Measurements from ENCODE around the gene GIPC2.
"Not testable (repeated sequence)": the region's sequence is repeated elsewhere in the genome, so short reads cannot be mapped to it uniquely, and the experiment has no call there.

The GIPC2 gene

GRCh38 chr1:78061825-78062523 is 16.2 kb downstream of the GIPC2 start:
- no peaks in the 10 kb centered on the region for H3K27me3 ChIP-seq (ENCODE audit: control insufficient read depth in 2 of 2, insufficient read depth in 2 of 2, low read length in 2 of 2)
- no peaks in the 10 kb centered on the region for H3K9me3 ChIP-seq (ENCODE audit: control insufficient read depth in 2 of 2, low read length in 2 of 2)
- no peak overlapping the region for H3K4me3 ChIP-seq (ENCODE audit: low read length in 2 of 2)
- no peaks in the 10 kb centered on the region for H3K4me1 ChIP-seq (ENCODE audit: control insufficient read depth in 2 of 2, insufficient read depth in 2 of 2, low read length in 2 of 2)
- H3K9ac ChIP-seq (ENCODE audit: low read depth in 1 of 2, low read length in 2 of 2), result no peak overlapping the region
- H3K36me3 ChIP-seq (ENCODE audit: control insufficient read depth in 2 of 2, insufficient read depth in 2 of 2, low read length in 2 of 2), result no peaks in the 10 kb centered on the region
- no peak overlapping the region for H3K27ac ChIP-seq (ENCODE audit: low read depth in 2 of 2, low read length in 2 of 2)

GRCh38 chr1:78064886-78065285 is 19.1 kb downstream of the GIPC2 start:
- not testable (repeated sequence) for H3K27ac ChIP-seq (ENCODE audit: low read depth in 2 of 2, low read length in 2 of 2)

GRCh38 chr1:78068681-78069283 is 23.0 kb downstream of the GIPC2 start:
- no peaks in the 10 kb centered on the region for H3K9me3 ChIP-seq (ENCODE audit: control insufficient read depth in 2 of 2, low read length in 2 of 2)
- H3K27ac ChIP-seq (ENCODE audit: low read depth in 2 of 2, low read length in 2 of 2), result no peak overlapping the region

More at GRCh38 chr1:78064886-78065285, 19.1 kb downstream of the GIPC2 start:
- not testable (repeated sequence) for H3K27me3 ChIP-seq (ENCODE audit: control insufficient read depth in 2 of 2, insufficient read depth in 2 of 2, low read length in 2 of 2); H3K36me3 ChIP-seq (ENCODE audit: control insufficient read depth in 2 of 2, insufficient read depth in 2 of 2, low read length in 2 of 2); H3K9me3 ChIP-seq (ENCODE audit: control insufficient read depth in 2 of 2, low read length in 2 of 2); H3K9ac ChIP-seq (ENCODE audit: low read depth in 1 of 2, low read length in 2 of 2); H3K4me3 ChIP-seq (ENCODE audit: low read length in 2 of 2); H3K4me1 ChIP-seq (ENCODE audit: control insufficient read depth in 2 of 2, insufficient read depth in 2 of 2, low read length in 2 of 2)

GRCh38 chr1:78069784-78070183 is 24.0 kb downstream of the GIPC2 start:
- Histone ChIP-seq H3K9ac (ENCODE audit: low read depth in 1 of 2, low read length in 2 of 2) (no peak overlapping the region), H3K27me3 (ENCODE audit: control insufficient read depth in 2 of 2, insufficient read depth in 2 of 2, low read length in 2 of 2) (no peaks in the 10 kb centered on the region), H3K27ac (ENCODE audit: low read depth in 2 of 2, low read length in 2 of 2) (no peak overlapping the region), H3K9me3 (ENCODE audit: control insufficient read depth in 2 of 2, low read length in 2 of 2) (no peaks in the 10 kb centered on the region), H3K4me3 (ENCODE audit: low read length in 2 of 2) (no peak overlapping the region), H3K4me1 (ENCODE audit: control insufficient read depth in 2 of 2, insufficient read depth in 2 of 2, low read length in 2 of 2) (no peaks in the 10 kb centered on the region), H3K36me3 (ENCODE audit: control insufficient read depth in 2 of 2, insufficient read depth in 2 of 2, low read length in 2 of 2) (no peaks in the 10 kb centered on the region)

More at GRCh38 chr1:78068681-78069283, 23.0 kb downstream of the GIPC2 start:
- no peaks in the 10 kb centered on the region for H3K4me1 ChIP-seq (ENCODE audit: control insufficient read depth in 2 of 2, insufficient read depth in 2 of 2, low read length in 2 of 2)
- H3K27me3 ChIP-seq (ENCODE audit: control insufficient read depth in 2 of 2, insufficient read depth in 2 of 2, low read length in 2 of 2), result no peaks in the 10 kb centered on the region
- H3K4me3 ChIP-seq (ENCODE audit: low read length in 2 of 2), result no peak overlapping the region
- no peaks in the 10 kb centered on the region for H3K36me3 ChIP-seq (ENCODE audit: control insufficient read depth in 2 of 2, insufficient read depth in 2 of 2, low read length in 2 of 2)
- H3K9ac ChIP-seq (ENCODE audit: low read depth in 1 of 2, low read length in 2 of 2), result no peak overlapping the region

GRCh38 chr1:78070210-78070609 is 24.4 kb downstream of the GIPC2 start:
- no peaks in the 10 kb centered on the region for H3K27me3 ChIP-seq (ENCODE audit: control insufficient read depth in 2 of 2, insufficient read depth in 2 of 2, low read length in 2 of 2)
- H3K9ac ChIP-seq (ENCODE audit: low read depth in 1 of 2, low read length in 2 of 2), result no peak overlapping the region
- no peaks in the 10 kb centered on the region for H3K9me3 ChIP-seq (ENCODE audit: control insufficient read depth in 2 of 2, low read length in 2 of 2)
- H3K4me1 ChIP-seq (ENCODE audit: control insufficient read depth in 2 of 2, insufficient read depth in 2 of 2, low read length in 2 of 2), result no peaks in the 10 kb centered on the region
- H3K4me3 ChIP-seq (ENCODE audit: low read length in 2 of 2), result no peak overlapping the region
- H3K27ac ChIP-seq (ENCODE audit: low read depth in 2 of 2, low read length in 2 of 2), result no peak overlapping the region
- H3K36me3 ChIP-seq (ENCODE audit: control insufficient read depth in 2 of 2, insufficient read depth in 2 of 2, low read length in 2 of 2), result no peaks in the 10 kb centered on the region

- no peak overlapping the region for H3K4me3 ChIP-seq (ENCODE audit: low read length in 2 of 2)
- H3K27me3 ChIP-seq (ENCODE audit: control insufficient read depth in 2 of 2, insufficient read depth in 2 of 2, low read length in 2 of 2), result no peaks in the 10 kb centered on the region
- no peaks in the 10 kb centered on the region for H3K36me3 ChIP-seq (ENCODE audit: control insufficient read depth in 2 of 2, insufficient read depth in 2 of 2, low read length in 2 of 2)
- H3K27ac ChIP-seq (ENCODE audit: low read depth in 2 of 2, low read length in 2 of 2), result no peak overlapping the region
- H3K4me1 ChIP-seq (ENCODE audit: control insufficient read depth in 2 of 2, insufficient read depth in 2 of 2, low read length in 2 of 2), result no peaks in the 10 kb centered on the region
- H3K9me3 ChIP-seq (ENCODE audit: control insufficient read depth in 2 of 2, low read length in 2 of 2), result no peaks in the 10 kb centered on the region
- no peak overlapping the region for H3K9ac ChIP-seq (ENCODE audit: low read depth in 1 of 2, low read length in 2 of 2)
Measured at GRCh38 chr1:78070758-78071157, 25.0 kb downstream of the GIPC2 start.

GRCh38 chr1:78071696-78072095 is 25.9 kb downstream of the GIPC2 start:
- H3K4me1 ChIP-seq (ENCODE audit: control insufficient read depth in 2 of 2, insufficient read depth in 2 of 2, low read length in 2 of 2), result no peaks in the 10 kb centered on the region
- no peak overlapping the region for H3K9ac ChIP-seq (ENCODE audit: low read depth in 1 of 2, low read length in 2 of 2)
- H3K4me3 ChIP-seq (ENCODE audit: low read length in 2 of 2), result no peak overlapping the region
- H3K9me3 ChIP-seq (ENCODE audit: control insufficient read depth in 2 of 2, low read length in 2 of 2), result no peaks in the 10 kb centered on the region
- no peaks in the 10 kb centered on the region for H3K27me3 ChIP-seq (ENCODE audit: control insufficient read depth in 2 of 2, insufficient read depth in 2 of 2, low read length in 2 of 2)
- no peak overlapping the region for H3K27ac ChIP-seq (ENCODE audit: low read depth in 2 of 2, low read length in 2 of 2)
- no peaks in the 10 kb centered on the region for H3K36me3 ChIP-seq (ENCODE audit: control insufficient read depth in 2 of 2, insufficient read depth in 2 of 2, low read length in 2 of 2)

- Histone ChIP-seq H3K27ac (ENCODE audit: low read depth in 2 of 2, low read length in 2 of 2) (no peak overlapping the region), H3K9me3 (ENCODE audit: control insufficient read depth in 2 of 2, low read length in 2 of 2) (no peaks in the 10 kb centered on the region), H3K27me3 (ENCODE audit: control insufficient read depth in 2 of 2, insufficient read depth in 2 of 2, low read length in 2 of 2) (no peaks in the 10 kb centered on the region), H3K4me3 (ENCODE audit: low read length in 2 of 2) (no peak overlapping the region), H3K36me3 (ENCODE audit: control insufficient read depth in 2 of 2, insufficient read depth in 2 of 2, low read length in 2 of 2) (no peaks in the 10 kb centered on the region), H3K4me1 (ENCODE audit: control insufficient read depth in 2 of 2, insufficient read depth in 2 of 2, low read length in 2 of 2) (no peaks in the 10 kb centered on the region), H3K9ac (ENCODE audit: low read depth in 1 of 2, low read length in 2 of 2) (no peak overlapping the region)
Measured at GRCh38 chr1:78072216-78072615, 26.4 kb downstream of the GIPC2 start.

- H3K36me3 ChIP-seq (ENCODE audit: control insufficient read depth in 2 of 2, insufficient read depth in 2 of 2, low read length in 2 of 2), result no peaks in the 10 kb centered on the region
- H3K9me3 ChIP-seq (ENCODE audit: control insufficient read depth in 2 of 2, low read length in 2 of 2), result no peaks in the 10 kb centered on the region
- H3K27ac ChIP-seq (ENCODE audit: low read depth in 2 of 2, low read length in 2 of 2), result no peak overlapping the region
- no peaks in the 10 kb centered on the region for H3K27me3 ChIP-seq (ENCODE audit: control insufficient read depth in 2 of 2, insufficient read depth in 2 of 2, low read length in 2 of 2)
- no peaks in the 10 kb centered on the region for H3K4me1 ChIP-seq (ENCODE audit: control insufficient read depth in 2 of 2, insufficient read depth in 2 of 2, low read length in 2 of 2)
- H3K4me3 ChIP-seq (ENCODE audit: low read length in 2 of 2), result no peak overlapping the region
- no peak overlapping the region for H3K9ac ChIP-seq (ENCODE audit: low read depth in 1 of 2, low read length in 2 of 2)
Measured at GRCh38 chr1:78073441-78073840, 27.7 kb downstream of the GIPC2 start.

GRCh38 chr1:78075621-78076020 is 29.9 kb downstream of the GIPC2 start:
- Histone ChIP-seq H3K36me3 (ENCODE audit: control insufficient read depth in 2 of 2, insufficient read depth in 2 of 2, low read length in 2 of 2) (no peaks in the 10 kb centered on the region), H3K4me3 (ENCODE audit: low read length in 2 of 2) (no peak overlapping the region), H3K4me1 (ENCODE audit: control insufficient read depth in 2 of 2, insufficient read depth in 2 of 2, low read length in 2 of 2) (no peaks in the 10 kb centered on the region), H3K9ac (ENCODE audit: low read depth in 1 of 2, low read length in 2 of 2) (no peak overlapping the region), H3K9me3 (ENCODE audit: control insufficient read depth in 2 of 2, low read length in 2 of 2) (no peaks in the 10 kb centered on the region), H3K27me3 (ENCODE audit: control insufficient read depth in 2 of 2, insufficient read depth in 2 of 2, low read length in 2 of 2) (no peaks in the 10 kb centered on the region), H3K27ac (ENCODE audit: low read depth in 2 of 2, low read length in 2 of 2) (no peak overlapping the region)
